GM13977 (cell line): Measurements from ENCODE around the gene LSAMP.
A peak's percentile ranks its signal among the peaks of the same experiment; 100 is the strongest.

Experiments
- DNase-seq: peaks from one replicate; pipeline ENCODE4 v3.0.0; 2012; ENCODE audit warnings: low spot score
- CTCF ChIP-seq: IDR thresholded peaks from 2 replicates; pipeline ENCODE4 v1.5.1; 2012; ENCODE audit warnings: mild to moderate bottlenecking, control low read depth; ENCODE audit not compliant: insufficient read depth; ENCODE audit errors: extremely low read depth, missing control alignments
- in situ Hi-C: fragments of 300-500 bp; cut with MboI; formaldehyde crosslinking; loops from one replicate; pipeline ENCODE4 v1.12.0; 2022; ENCODE audit warnings: low sequenced_read_pairs, low pct_unique_long_range_greater_than_20kb, mixed read lengths, inconsistent platforms; ENCODE audit not compliant: unreplicated experiment

The LSAMP gene

DNA sequence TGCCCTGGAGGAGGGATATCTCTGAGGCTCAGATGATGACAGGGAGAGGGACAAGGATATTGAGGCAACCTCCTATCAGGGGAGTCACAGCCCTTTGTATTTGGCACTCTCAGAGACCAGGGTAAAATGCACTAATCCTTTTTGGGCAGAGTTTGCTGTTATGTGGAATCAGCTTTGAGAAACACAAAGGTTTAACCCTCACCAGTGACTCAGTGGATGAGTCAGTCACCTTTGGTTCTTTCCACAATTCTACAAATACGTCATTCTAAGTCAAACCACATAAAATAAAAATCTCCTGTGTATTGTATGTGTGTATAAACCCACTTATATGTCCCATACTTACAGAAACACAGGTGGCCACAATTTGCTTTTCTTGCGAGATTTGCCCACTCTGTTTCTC lies 5.1 kb downstream of the LSAMP start:
- in situ Hi-C loops: no loop called here
- no peak for TF ChIP-seq CTCF
- DNase-seq: peak; percentile 17

GRCh38 chr3:116433552-116433951 lies 11.7 kb downstream of the LSAMP start:
- DNase-seq: no peak
- in situ Hi-C loops: no loop called here
- no peak for TF ChIP-seq CTCF

- in situ Hi-C loops: no loop called here
- TF ChIP-seq CTCF: no peak
- no peak for DNase-seq
Measured at GRCh38 chr3:116432795-116433194, 12.5 kb downstream of the LSAMP start.

DNA sequence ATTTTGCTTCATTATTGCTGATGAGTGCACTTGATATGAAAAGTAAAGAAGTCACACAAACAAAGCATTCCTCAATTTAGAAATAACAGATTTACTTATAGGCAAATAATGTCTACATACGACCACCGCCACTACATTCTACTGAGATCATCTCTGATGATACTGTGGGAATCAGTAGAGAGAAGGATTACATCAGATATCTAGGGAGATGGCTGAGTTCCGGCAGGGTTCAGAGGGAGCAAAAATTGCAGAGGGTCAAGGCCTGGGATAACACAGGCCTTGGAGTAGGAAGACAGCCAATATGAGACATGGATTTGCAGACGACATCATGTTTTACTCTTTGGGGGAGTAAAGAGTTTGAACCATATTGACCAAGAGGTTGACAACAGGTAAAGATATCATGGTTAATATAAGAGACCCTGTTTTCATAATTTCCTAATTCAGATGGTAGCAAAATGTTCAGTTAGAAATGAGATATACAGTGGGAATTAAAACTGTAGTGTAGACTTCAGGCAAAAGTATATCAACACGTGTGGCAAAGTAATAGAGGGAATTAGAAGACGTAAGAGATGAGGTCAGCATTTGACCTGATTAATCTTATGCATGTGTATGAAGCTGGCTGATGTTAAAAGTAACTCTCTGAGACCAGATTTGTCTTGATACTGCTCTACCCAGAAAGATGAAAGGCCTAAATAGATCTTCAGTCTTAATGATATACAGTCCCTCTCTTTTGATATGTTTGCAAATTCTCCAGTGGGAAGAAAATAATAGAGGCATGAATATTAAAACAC lies 15.6 kb downstream of the LSAMP start:
- DNase-seq: no peak
- TF ChIP-seq CTCF: no peak
- in situ Hi-C loops: no loop called here

- TF ChIP-seq CTCF: no peak
- in situ Hi-C loops: no loop called here
- DNase-seq: no peak
Measured at GRCh38 chr3:116426036-116426435, 19.3 kb downstream of the LSAMP start.

DNA sequence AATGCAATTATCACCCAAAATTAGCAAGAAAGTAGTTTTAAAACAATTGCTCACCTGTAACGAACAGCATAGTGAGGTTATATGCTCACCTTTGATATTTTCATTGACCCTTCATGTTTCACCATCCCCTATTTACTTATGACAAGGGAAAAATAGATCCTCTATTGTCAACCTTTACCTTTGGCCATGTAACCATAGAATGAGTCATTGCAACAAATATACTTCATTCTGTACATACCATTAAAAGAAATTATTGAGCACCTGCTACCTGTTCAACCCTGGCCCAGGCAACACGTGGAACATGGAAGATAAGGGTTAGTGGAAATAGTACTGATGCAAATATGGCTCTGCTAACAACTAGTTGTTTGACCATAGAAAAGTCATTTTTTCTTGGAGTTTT lies 20.2 kb downstream of the LSAMP start:
- in situ Hi-C loops: no loop called here
- DNase-seq: no peak
- TF ChIP-seq CTCF: no peak
